Trophoblast cell (in vitro differentiated cells and primary cell): Measurements from ENCODE around the gene PACS2. TPM values are rescaled to one million over a fixed set of nuclear protein-coding genes. Genes with fewer than 3 reads are reported as not detected.

Experiments
- DNase-seq, 2 donors: peaks; one replicate each; pipeline ENCODE4 v3.0.0-alpha.2; 2016
- H2AFZ ChIP-seq: 2 replicates; pipeline ENCODE4 v1.6.1; 2013; ENCODE audit warnings: low read length, moderate library complexity, mild to moderate bottlenecking; ENCODE audit not compliant: insufficient read depth, poor library complexity
- H2AK5ac ChIP-seq: 2 replicates; pipeline ENCODE4 v1.6.1; 2013; ENCODE audit warnings: mild to moderate bottlenecking, low read length
- H2BK120ac ChIP-seq: 2 replicates; pipeline ENCODE4 v1.6.1; 2013; ENCODE audit warnings: low read length, mild to moderate bottlenecking, moderate library complexity; ENCODE audit not compliant: insufficient read depth, poor library complexity
- H2BK12ac ChIP-seq: 2 replicates; pipeline ENCODE4 v1.6.1; 2013; ENCODE audit warnings: mild to moderate bottlenecking, low read length, moderate library complexity
- H2BK5ac ChIP-seq: 2 replicates; pipeline ENCODE4 v1.6.1; 2013; ENCODE audit warnings: low read length, low read depth, moderate library complexity, mild to moderate bottlenecking; ENCODE audit not compliant: poor library complexity
- H3K14ac ChIP-seq: 2 replicates; pipeline ENCODE4 v1.6.1; 2013; ENCODE audit warnings: mild to moderate bottlenecking, low read length
- H3K18ac ChIP-seq: 2 replicates; pipeline ENCODE4 v1.6.1; 2013; ENCODE audit warnings: mild to moderate bottlenecking, low read length
- H3K23ac ChIP-seq: 2 replicates; pipeline ENCODE4 v1.6.1; 2013; ENCODE audit warnings: low read length
- H3K27ac ChIP-seq: 2 replicates; pipeline ENCODE4 v1.5.1; 2013; ENCODE audit warnings: low read depth, mild to moderate bottlenecking, inconsistent platforms, low read length, moderate library complexity
- H3K27me3 ChIP-seq: 2 replicates; pipeline ENCODE4 v1.6.1; 2013; ENCODE audit warnings: inconsistent platforms, mild to moderate bottlenecking, low read length, moderate library complexity; ENCODE audit not compliant: insufficient read depth
- H3K36me3 ChIP-seq, 2 experiments: 1 replicate in 1 of 2; 2 replicates in 1 of 2; pipeline ENCODE4 v1.6.1; 2013; ENCODE audit warnings: low read length in 2 of 2, mild to moderate bottlenecking in 2 of 2, moderate library complexity in 1 of 2; ENCODE audit not compliant: insufficient read depth in 2 of 2, control insufficient read depth in 1 of 2
- H3K4ac ChIP-seq: 2 replicates; pipeline ENCODE4 v1.6.1; 2013; ENCODE audit warnings: low read depth, mild to moderate bottlenecking, low read length, moderate library complexity
- H3K4me1 ChIP-seq, 2 experiments: 1 replicate in 1 of 2; 2 replicates in 1 of 2; pipeline ENCODE4 v1.6.1; 2013; ENCODE audit warnings: low read length in 2 of 2, mild to moderate bottlenecking in 2 of 2, moderate library complexity in 1 of 2; ENCODE audit not compliant: insufficient read depth in 2 of 2, control insufficient read depth in 1 of 2
- H3K4me2 ChIP-seq: 2 replicates; pipeline ENCODE4 v1.6.1; 2013; ENCODE audit warnings: inconsistent platforms, mild to moderate bottlenecking, low read length, moderate library complexity
- H3K4me3 ChIP-seq: 2 replicates; pipeline ENCODE4 v1.5.1; 2013; ENCODE audit warnings: mild to moderate bottlenecking, low read depth, low read length, inconsistent platforms
- H3K79me1 ChIP-seq: one replicate; pipeline ENCODE4 v1.6.1; 2013; ENCODE audit warnings: low read length
- H3K79me2 ChIP-seq: 2 replicates; pipeline ENCODE4 v1.6.1; 2013; ENCODE audit warnings: low read length, mild to moderate bottlenecking; ENCODE audit not compliant: control insufficient read depth, insufficient read depth, poor library complexity
- H3K9ac ChIP-seq: 2 replicates; pipeline ENCODE4 v1.6.1; 2013; ENCODE audit warnings: mild to moderate bottlenecking, low read length
- H3K9me3 ChIP-seq: 2 replicates; pipeline ENCODE4 v1.6.1; 2013; ENCODE audit warnings: low read depth, mild to moderate bottlenecking, control low read depth, inconsistent platforms, low read length; ENCODE audit not compliant: insufficient read depth
- H4K12ac ChIP-seq: 2 replicates; pipeline ENCODE4 v1.6.1; 2013; ENCODE audit warnings: low read depth, mild to moderate bottlenecking, low read length, moderate library complexity
- H4K8ac ChIP-seq: 2 replicates; pipeline ENCODE4 v1.6.1; 2013; ENCODE audit warnings: low read depth, mild to moderate bottlenecking, low read length, moderate library complexity
- H4K91ac ChIP-seq: one replicate; pipeline ENCODE4 v1.6.1; 2013; ENCODE audit warnings: low read depth, mild to moderate bottlenecking, low read length, moderate library complexity
- WGBS: extraction: QIAGEN DNeasy Blood & Tissue Kit; methylation state at CpG from one replicate; pipeline ENCODE4 v1.1.7; 2013; ENCODE audit warnings: missing lambda C conversion rate; ENCODE audit not compliant: insufficient read length, insufficient coverage; ENCODE audit errors: extremely low coverage; 5-methylcytosine and 5-hydroxymethylcytosine counted together
- polyA plus RNA-seq: library from polyadenylated mRNA; stranded (reverse); fragments of 200-250 nt; gene quantifications from 2 replicates; pipeline ENCODE4 v1.2.3, GENCODE V29; 2013

Gene PACS2
- polyA plus RNA-seq = 36.7 and 36.9 TPM in 2 replicates

DNA sequence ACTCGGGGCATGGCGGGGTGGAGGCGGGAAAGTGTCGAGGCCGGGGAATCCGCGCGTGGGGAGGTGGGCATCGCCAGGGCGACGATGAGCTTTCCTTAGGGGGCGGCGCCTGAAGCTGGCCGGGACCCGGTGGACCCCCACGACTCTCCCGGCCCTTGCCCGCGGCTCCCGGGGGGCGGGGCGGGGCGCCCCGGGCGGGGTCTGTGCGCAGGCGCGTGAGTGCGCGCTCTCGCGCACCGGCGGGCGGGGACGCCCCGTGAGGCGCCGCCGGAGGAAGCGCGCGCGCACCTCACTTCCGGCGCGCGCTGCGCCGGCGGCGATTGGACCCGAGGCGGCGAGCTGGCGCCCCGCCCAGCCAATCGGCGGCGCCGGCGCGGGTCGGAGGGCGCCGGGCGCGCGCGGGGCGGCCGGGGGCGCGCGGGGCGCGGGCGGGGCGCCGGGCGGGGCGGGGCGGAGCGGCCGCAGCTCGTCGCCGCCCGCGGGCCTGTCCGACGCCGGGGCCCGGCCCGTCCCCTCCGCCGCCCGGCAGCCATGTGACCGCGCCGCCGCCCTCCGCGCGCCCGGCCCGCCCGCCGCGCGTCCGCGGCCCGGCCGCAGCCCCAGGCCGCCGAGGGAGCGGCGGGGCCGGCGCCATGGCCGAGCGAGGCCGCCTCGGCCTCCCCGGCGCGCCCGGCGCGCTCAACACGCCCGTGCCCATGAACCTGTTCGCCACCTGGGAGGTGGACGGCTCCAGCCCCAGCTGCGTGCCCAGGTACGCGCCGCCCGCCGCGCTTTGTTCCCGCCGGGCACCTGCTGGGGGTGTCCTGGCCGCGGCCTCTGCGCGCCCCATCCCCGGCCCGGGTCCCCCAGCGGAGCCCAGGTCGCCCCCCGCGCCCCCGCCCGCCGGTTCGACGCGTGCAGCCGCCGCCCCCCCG lies at the start of gene PACS2:
Gene PACS2, plus strand, starts transcription at position 462 of the 914 bp plus-strand sequence. Its CDS starts 171 bp downstream, at position 633.
- H3K4ac ChIP-seq = peak within 1 kb of the TSS; percentile 83
- H2BK5ac ChIP-seq = peak within 1 kb of the TSS; percentile 50
- H3K27me3 ChIP-seq = no peaks in the 10 kb centered on the region
- H3K9ac ChIP-seq = peak within 1 kb of the TSS; percentile 82
- H3K4me2 ChIP-seq = peak within 1 kb of the TSS; percentile 91
- peak within 1 kb of the TSS; percentile 93 for H4K91ac ChIP-seq
- H4K12ac ChIP-seq = peak within 1 kb of the TSS; percentile 88
- H3K79me1 ChIP-seq = peaks cover 7% of the 10 kb centered on the region
- no peak within 1 kb of the TSS for H2BK12ac ChIP-seq
- peak; percentile 67 to 94 for DNase-seq
- peaks cover 1% of the 10 kb centered on the region for H3K9me3 ChIP-seq
- WGBS = no CpG with 5 or more reads among the region's 163 CpGs
- peak within 1 kb of the TSS; percentile 95 for H3K14ac ChIP-seq
- peak within 1 kb of the TSS; percentile 82 for H3K4me3 ChIP-seq
- H3K79me2 ChIP-seq = peaks cover 8% of the 10 kb centered on the region
- peak within 1 kb of the TSS; percentile 14 for H3K27ac ChIP-seq
- peak within 1 kb of the TSS; percentile 99 for H4K8ac ChIP-seq
- peak within 1 kb of the TSS; percentile 94 for H2AFZ ChIP-seq
- H2BK120ac ChIP-seq = peak within 1 kb of the TSS; percentile 39
- no peak within 1 kb of the TSS for H3K23ac ChIP-seq
- H3K36me3 ChIP-seq = no peaks in the 10 kb centered on the region
- H3K18ac ChIP-seq = peak within 1 kb of the TSS; percentile 81
- peaks cover 18 to 20% of the 10 kb centered on the region in 2 experiments for H3K4me1 ChIP-seq
- peak within 1 kb of the TSS; percentile 55 for H2AK5ac ChIP-seq

DNA sequence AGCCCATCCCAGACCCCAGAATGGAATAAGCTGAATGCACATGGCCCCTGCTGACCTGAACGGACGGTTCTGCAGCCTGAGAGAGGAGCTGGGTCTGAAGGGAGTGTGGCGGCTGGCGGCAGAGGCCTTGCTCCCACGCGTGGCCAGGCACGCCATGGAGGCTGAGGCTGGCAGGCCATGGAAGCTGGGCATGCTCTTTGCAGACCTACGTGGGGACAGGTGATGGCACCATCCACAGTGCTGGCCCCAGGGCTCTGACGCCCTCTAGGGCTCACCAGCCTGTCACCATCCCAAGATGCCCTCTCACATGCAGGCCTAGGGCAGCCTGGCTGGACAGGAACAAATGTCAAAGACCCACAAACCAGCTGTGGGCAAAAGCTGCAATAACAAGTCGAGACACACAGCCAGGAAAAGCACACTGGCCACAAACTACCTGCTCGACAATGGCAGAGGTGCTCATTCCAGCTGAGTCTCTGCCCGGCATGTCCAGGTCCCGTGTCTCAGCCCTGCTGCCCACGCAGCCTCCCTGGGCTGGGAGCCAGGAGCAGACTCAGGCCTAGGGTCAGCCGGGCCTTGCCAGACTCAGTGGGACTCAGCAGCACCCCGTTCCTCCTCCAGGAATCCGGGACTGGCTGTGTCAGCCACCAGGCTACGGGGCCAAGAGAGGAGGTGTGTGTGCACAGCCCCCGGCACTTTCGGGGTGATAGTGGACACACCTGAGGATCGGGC lies 46.6 kb upstream of the PACS2 start:
- H3K4me1 ChIP-seq = peaks cover under 1% of the 10 kb centered on the region in 2 experiments
- H4K8ac ChIP-seq = no peak overlapping the region
- no peak overlapping the region for H3K4ac ChIP-seq
- H4K91ac ChIP-seq = no peak overlapping the region
- no peaks in the 10 kb centered on the region for H3K79me1 ChIP-seq
- no peak overlapping the region for H3K4me3 ChIP-seq
- H3K14ac ChIP-seq = no peak overlapping the region
- no peak overlapping the region for H2BK12ac ChIP-seq
- H2BK120ac ChIP-seq = no peak overlapping the region
- H4K12ac ChIP-seq = no peak overlapping the region
- H3K9me3 ChIP-seq = peaks cover 3% of the 10 kb centered on the region
- no peak overlapping the region for H3K9ac ChIP-seq
- WGBS = no CpG with 5 or more reads among the region's 21 CpGs
- no peak overlapping the region for H2BK5ac ChIP-seq
- H3K18ac ChIP-seq = no peak overlapping the region
- no peak overlapping the region for H3K4me2 ChIP-seq
- no peak overlapping the region for H3K27ac ChIP-seq
- DNase-seq = no peak
- H3K79me2 ChIP-seq = peaks cover 2% of the 10 kb centered on the region
- no peak overlapping the region for H2AFZ ChIP-seq
- H3K27me3 ChIP-seq = no peaks in the 10 kb centered on the region
- H2AK5ac ChIP-seq = no peak overlapping the region
- H3K23ac ChIP-seq = no peak overlapping the region
- peaks cover 0 to 10% of the 10 kb centered on the region in 2 experiments for H3K36me3 ChIP-seq

DNA sequence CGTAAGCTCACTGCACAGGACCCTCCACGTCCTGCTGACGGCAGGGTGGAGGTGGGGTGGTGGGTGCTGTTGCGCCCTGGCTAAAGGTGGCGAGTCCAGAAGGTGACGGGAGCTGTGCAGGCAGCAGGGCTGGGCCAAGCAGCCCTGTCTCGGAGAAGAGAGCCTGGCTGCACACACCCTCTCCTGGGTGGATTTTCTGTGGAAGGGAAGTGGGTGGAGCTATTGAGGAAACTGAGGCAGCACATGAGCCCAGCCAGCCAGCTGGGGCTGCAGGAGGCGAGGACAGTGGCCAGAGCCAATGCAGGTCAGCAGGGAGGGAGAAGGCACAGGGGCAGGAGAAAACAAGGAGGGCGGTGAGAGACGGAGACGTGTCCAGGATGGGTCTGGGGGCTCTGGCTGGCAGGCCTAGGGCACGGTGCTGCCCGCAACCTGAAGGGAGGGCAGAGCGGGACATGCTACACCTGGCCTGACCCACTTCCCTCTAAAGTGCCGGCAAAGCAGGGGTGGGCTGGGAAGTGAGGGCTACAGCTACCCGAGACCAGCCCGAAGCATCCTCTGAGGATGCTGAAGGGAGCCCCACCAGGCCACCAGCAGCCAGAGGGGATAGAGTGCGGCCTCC lies 45.7 kb upstream of the PACS2 start:
- Histone ChIP-seq H2BK120ac (no peak overlapping the region), H3K18ac (no peak overlapping the region), H4K91ac (no peak overlapping the region), H3K4me2 (no peak overlapping the region), H3K23ac (no peak overlapping the region), H3K4me3 (no peak overlapping the region), H3K79me2 (no peaks in the 10 kb centered on the region), H3K9me3 (peaks cover 3% of the 10 kb centered on the region), H3K36me3 (peaks cover 0 to 10% of the 10 kb centered on the region in 2 experiments), H3K27me3 (no peaks in the 10 kb centered on the region), H4K12ac (no peak overlapping the region), H4K8ac (no peak overlapping the region), H3K27ac (no peak overlapping the region), H3K4me1 (peaks cover 4% of the 10 kb centered on the region in 2 experiments), H2BK12ac (no peak overlapping the region), H3K14ac (no peak overlapping the region), H3K4ac (no peak overlapping the region), H2BK5ac (no peak overlapping the region), H3K9ac (no peak overlapping the region), H3K79me1 (no peaks in the 10 kb centered on the region), H2AK5ac (no peak overlapping the region), H2AFZ (no peak overlapping the region)
- no peak for DNase-seq
- no CpG with 5 or more reads among the region's 18 CpGs for WGBS

DNA sequence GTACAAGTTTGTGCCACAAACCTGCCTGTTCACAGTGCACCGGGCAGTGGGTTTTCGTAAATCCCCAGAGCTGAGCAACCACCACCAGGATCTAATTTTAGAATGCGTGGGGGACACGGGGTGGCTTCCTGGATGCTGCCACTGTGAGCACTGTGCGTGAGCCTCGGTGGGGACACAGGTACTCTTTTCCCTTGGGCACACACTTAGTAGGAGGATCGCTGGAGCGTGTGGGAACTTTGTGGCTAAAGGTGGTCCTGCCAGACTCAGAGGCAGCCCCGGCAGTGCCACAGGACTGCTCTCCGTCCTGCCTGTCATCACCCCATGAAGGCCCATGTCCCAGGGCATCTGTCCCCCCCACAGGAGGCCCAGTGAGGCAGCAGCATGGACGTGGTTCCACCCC lies 45.1 kb upstream of the PACS2 start:
- H3K9ac ChIP-seq = no peak overlapping the region
- no peak for DNase-seq
- H3K23ac ChIP-seq = no peak overlapping the region
- peaks cover 0 to 10% of the 10 kb centered on the region in 2 experiments for H3K36me3 ChIP-seq
- H4K8ac ChIP-seq = no peak overlapping the region
- no peak overlapping the region for H2BK120ac ChIP-seq
- peak overlapping the region; percentile 18 for H2BK5ac ChIP-seq
- H3K27ac ChIP-seq = no peak overlapping the region
- peak overlapping the region; percentile 31 for H3K18ac ChIP-seq
- H3K4me3 ChIP-seq = peak overlapping the region; percentile 16
- peaks cover 3% of the 10 kb centered on the region for H3K9me3 ChIP-seq
- H4K12ac ChIP-seq = no peak overlapping the region
- H2AFZ ChIP-seq = no peak overlapping the region
- H3K14ac ChIP-seq = no peak overlapping the region
- WGBS = no CpG with 5 or more reads among the region's 11 CpGs
- no peak overlapping the region for H2BK12ac ChIP-seq
- no peak overlapping the region for H3K4ac ChIP-seq
- peaks cover 4% of the 10 kb centered on the region in 2 experiments for H3K4me1 ChIP-seq
- H4K91ac ChIP-seq = no peak overlapping the region
- no peaks in the 10 kb centered on the region for H3K79me2 ChIP-seq
- no peaks in the 10 kb centered on the region for H3K27me3 ChIP-seq
- H2AK5ac ChIP-seq = no peak overlapping the region
- H3K4me2 ChIP-seq = no peak overlapping the region
- H3K79me1 ChIP-seq = no peaks in the 10 kb centered on the region
